ENCODE data around the gene SCO1. TPM values are rescaled to one million over a fixed set of nuclear protein-coding genes. Genes with fewer than 3 reads are reported as not detected.

SCO1 gene
- total RNA-seq, 1 donor from 2014 or later: 32.4 TPM

- Mint-ChIP-seq H3K27me3 (ENCODE audit: insufficient read depth, low read depth) (no peaks in the 10 kb centered on the region), H3K4me1 (no peaks in the 10 kb centered on the region), H3K27ac (no peak overlapping the region), H3K9me3 (no peaks in the 10 kb centered on the region), H3K36me3 (peaks cover 14% of the 10 kb centered on the region), H3K4me3 (no peak overlapping the region)
- Histone ChIP-seq H3K4me1 (no peaks in the 10 kb centered on the region), H3K27ac (no peak overlapping the region), H3K9ac (no peak overlapping the region), H3K79me2 (ENCODE audit: low read depth) (no peaks in the 10 kb centered on the region), H3K4me3 (no peak overlapping the region), H4K20me1 (ENCODE audit: low read depth) (no peaks in the 10 kb centered on the region), H3K9me3 (ENCODE audit: low read depth) (no peaks in the 10 kb centered on the region), H3K36me3 (no peaks in the 10 kb centered on the region), H3K4me2 (no peak overlapping the region), H2AFZ (replicated peaks) (no peak overlapping the region), H3K27me3 (no peaks in the 10 kb centered on the region), H3F3A (ENCODE audit: low read depth) (no peaks in the 10 kb centered on the region)
- DNase-seq (ENCODE audit: low spot score): no peak
- TF ChIP-seq CTCF (IDR thresholded peaks at IDR 0.05) (no peak), EZH2phosphoT487 (IDR thresholded peaks at IDR 0.05) (no peak), EZH2 (IDR thresholded peaks at IDR 0.05) (no peak)
These were observed 56.9 kb downstream of the SCO1 start for GRCh38 chr17:10640475-10640874.

GRCh38 chr17:10638151-10638550 lies 59.2 kb downstream of the SCO1 start:
- no peaks in the 10 kb centered on the region for H3K36me3 ChIP-seq
- Mint-ChIP-seq H3K27ac (no peak overlapping the region), H3K36me3 (peaks cover 12% of the 10 kb centered on the region), H3K4me3 (no peak overlapping the region), H3K4me1 (no peaks in the 10 kb centered on the region), H3K27me3 (ENCODE audit: insufficient read depth, low read depth) (no peaks in the 10 kb centered on the region), H3K9me3 (no peaks in the 10 kb centered on the region)
- H3K27me3 ChIP-seq: no peaks in the 10 kb centered on the region
- DNase-seq (ENCODE audit: low spot score): no peak
- no peak overlapping the region for H2AFZ ChIP-seq (replicated peaks)
- H3K4me2 ChIP-seq: no peak overlapping the region
- no peaks in the 10 kb centered on the region for H3K79me2 ChIP-seq (ENCODE audit: low read depth)
- no peak for TF ChIP-seq EZH2phosphoT487 (IDR thresholded peaks at IDR 0.05)
- TF ChIP-seq EZH2 (IDR thresholded peaks at IDR 0.05): no peak
- TF ChIP-seq CTCF (IDR thresholded peaks at IDR 0.05): no peak
- H4K20me1 ChIP-seq (ENCODE audit: low read depth): no peaks in the 10 kb centered on the region
- H3K4me3 ChIP-seq: no peak overlapping the region
- no peak overlapping the region for H3K27ac ChIP-seq
- H3K9ac ChIP-seq: no peak overlapping the region
- H3K4me1 ChIP-seq: no peaks in the 10 kb centered on the region
- no peaks in the 10 kb centered on the region for H3F3A ChIP-seq (ENCODE audit: low read depth)
- H3K9me3 ChIP-seq (ENCODE audit: low read depth): no peaks in the 10 kb centered on the region

GRCh38 chr17:10635290-10635689 lies 62.0 kb downstream of the SCO1 start:
- Histone ChIP-seq H4K20me1 (ENCODE audit: low read depth) (no peaks in the 10 kb centered on the region), H2AFZ (replicated peaks) (no peak overlapping the region), H3K27me3 (no peaks in the 10 kb centered on the region), H3K27ac (no peak overlapping the region), H3K4me1 (no peaks in the 10 kb centered on the region), H3K4me3 (no peak overlapping the region), H3K4me2 (no peak overlapping the region), H3F3A (ENCODE audit: low read depth) (no peaks in the 10 kb centered on the region), H3K9me3 (ENCODE audit: low read depth) (no peaks in the 10 kb centered on the region), H3K36me3 (no peaks in the 10 kb centered on the region), H3K79me2 (ENCODE audit: low read depth) (no peaks in the 10 kb centered on the region), H3K9ac (no peak overlapping the region)
- Mint-ChIP-seq H3K9me3 (no peaks in the 10 kb centered on the region), H3K36me3 (peaks cover 9% of the 10 kb centered on the region), H3K4me3 (no peak overlapping the region), H3K4me1 (no peaks in the 10 kb centered on the region), H3K27me3 (ENCODE audit: insufficient read depth, low read depth) (no peaks in the 10 kb centered on the region), H3K27ac (no peak overlapping the region)
- peak; percentile 41 for TF ChIP-seq CTCF (IDR thresholded peaks at IDR 0.05)
- no peak for TF ChIP-seq EZH2phosphoT487 (IDR thresholded peaks at IDR 0.05)
- DNase-seq (ENCODE audit: low spot score): no peak
